Activated T-cell treated with anti-CD3 and anti-CD28 coated beads, Interleukin-2, amount 50 U/mL, for 48 hours (primary cell): ENCODE results near the gene ZNF365.

ENCODE experiments used
- DNase-seq, 2 experiments: peaks; one replicate each; pipeline ENCODE4 v3.0.0-alpha.2; 2020

Gene ZNF365

GRCh38 chr10:62424026-62424425 is 49.9 kb downstream of the ZNF365 start:
- DNase-seq = no peak

- peak; percentile 51 to 58 for DNase-seq
Observed at GRCh38 chr10:62426086-62426485, 51.9 kb downstream of the ZNF365 start.

GRCh38 chr10:62426600-62426999 is 52.4 kb downstream of the ZNF365 start:
- no peak for DNase-seq

- no peak for DNase-seq
Observed at GRCh38 chr10:62430881-62431280, 56.7 kb downstream of the ZNF365 start.

GRCh38 chr10:62433181-62433692 is 59.1 kb downstream of the ZNF365 start:
- peak; percentile 73 to 78 for DNase-seq

- no peak for DNase-seq
Observed at GRCh38 chr10:62433901-62434300, 59.7 kb downstream of the ZNF365 start.

GRCh38 chr10:62437696-62438095 is 63.5 kb downstream of the ZNF365 start:
- no peak for DNase-seq

GRCh38 chr10:62442006-62442405 is 67.8 kb downstream of the ZNF365 start:
- DNase-seq = no peak

GRCh38 chr10:62442894-62443669 is 68.9 kb downstream of the ZNF365 start:
- DNase-seq = no peak

GRCh38 chr10:62443866-62444265 is 69.7 kb downstream of the ZNF365 start:
- no peak for DNase-seq

- DNase-seq = no peak
Observed at GRCh38 chr10:62446627-62447026, 72.5 kb downstream of the ZNF365 start.

- no peak for DNase-seq
Observed at GRCh38 chr10:62450912-62451610, 76.9 kb downstream of the ZNF365 start.

GRCh38 chr10:62451611-62451975 is 77.4 kb downstream of the ZNF365 start:
- DNase-seq = no peak
